LNCAP (cell line): ENCODE data around the gene PER2.

Experiments used
- TF ChIP-seq, protein P1 (sequence below): fragments of 450-650 bp; IDR thresholded peaks from 2 replicates; pipeline ENCODE4 v1.5.1; 2017; ENCODE audit warnings: mild to moderate bottlenecking

Gene PER2

DNA sequence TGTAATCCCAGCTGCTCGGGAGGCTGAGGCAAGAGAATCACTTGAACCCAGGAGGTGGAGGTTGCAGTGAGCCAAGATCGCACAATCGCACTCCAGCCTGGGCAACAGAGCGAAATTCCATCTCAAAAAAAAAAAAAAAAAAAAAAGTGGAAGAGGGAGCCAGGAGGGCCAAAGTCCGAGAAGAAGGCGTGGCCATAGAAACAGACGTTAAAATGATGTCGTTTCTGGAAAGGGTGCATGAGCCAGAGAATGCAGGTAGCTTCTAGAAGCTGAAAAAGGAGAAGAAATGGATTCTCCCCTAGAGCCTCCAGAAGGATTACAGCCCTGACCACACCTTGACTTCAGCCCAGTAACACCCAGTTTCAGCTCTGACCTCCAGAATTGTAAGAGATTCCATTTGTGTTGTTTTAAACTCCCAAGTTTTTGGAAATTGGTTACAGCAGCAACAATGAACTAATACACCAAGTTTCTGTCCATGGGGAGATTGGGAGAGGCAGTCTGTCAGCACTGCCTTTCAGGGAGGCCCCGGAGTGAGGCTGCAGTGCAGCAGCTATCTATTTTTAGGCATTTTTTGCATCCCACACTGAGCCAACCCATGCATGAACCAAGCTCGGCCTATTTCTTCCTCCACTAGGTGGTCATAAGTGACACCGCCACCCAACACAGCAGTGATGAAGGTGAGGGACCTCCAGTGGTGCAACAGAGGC, 17.7 kb upstream of the PER2 start:
- TF ChIP-seq, protein P1, sequence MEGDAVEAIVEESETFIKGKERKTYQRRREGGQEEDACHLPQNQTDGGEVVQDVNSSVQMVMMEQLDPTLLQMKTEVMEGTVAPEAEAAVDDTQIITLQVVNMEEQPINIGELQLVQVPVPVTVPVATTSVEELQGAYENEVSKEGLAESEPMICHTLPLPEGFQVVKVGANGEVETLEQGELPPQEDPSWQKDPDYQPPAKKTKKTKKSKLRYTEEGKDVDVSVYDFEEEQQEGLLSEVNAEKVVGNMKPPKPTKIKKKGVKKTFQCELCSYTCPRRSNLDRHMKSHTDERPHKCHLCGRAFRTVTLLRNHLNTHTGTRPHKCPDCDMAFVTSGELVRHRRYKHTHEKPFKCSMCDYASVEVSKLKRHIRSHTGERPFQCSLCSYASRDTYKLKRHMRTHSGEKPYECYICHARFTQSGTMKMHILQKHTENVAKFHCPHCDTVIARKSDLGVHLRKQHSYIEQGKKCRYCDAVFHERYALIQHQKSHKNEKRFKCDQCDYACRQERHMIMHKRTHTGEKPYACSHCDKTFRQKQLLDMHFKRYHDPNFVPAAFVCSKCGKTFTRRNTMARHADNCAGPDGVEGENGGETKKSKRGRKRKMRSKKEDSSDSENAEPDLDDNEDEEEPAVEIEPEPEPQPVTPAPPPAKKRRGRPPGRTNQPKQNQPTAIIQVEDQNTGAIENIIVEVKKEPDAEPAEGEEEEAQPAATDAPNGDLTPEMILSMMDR: no peak

DNA sequence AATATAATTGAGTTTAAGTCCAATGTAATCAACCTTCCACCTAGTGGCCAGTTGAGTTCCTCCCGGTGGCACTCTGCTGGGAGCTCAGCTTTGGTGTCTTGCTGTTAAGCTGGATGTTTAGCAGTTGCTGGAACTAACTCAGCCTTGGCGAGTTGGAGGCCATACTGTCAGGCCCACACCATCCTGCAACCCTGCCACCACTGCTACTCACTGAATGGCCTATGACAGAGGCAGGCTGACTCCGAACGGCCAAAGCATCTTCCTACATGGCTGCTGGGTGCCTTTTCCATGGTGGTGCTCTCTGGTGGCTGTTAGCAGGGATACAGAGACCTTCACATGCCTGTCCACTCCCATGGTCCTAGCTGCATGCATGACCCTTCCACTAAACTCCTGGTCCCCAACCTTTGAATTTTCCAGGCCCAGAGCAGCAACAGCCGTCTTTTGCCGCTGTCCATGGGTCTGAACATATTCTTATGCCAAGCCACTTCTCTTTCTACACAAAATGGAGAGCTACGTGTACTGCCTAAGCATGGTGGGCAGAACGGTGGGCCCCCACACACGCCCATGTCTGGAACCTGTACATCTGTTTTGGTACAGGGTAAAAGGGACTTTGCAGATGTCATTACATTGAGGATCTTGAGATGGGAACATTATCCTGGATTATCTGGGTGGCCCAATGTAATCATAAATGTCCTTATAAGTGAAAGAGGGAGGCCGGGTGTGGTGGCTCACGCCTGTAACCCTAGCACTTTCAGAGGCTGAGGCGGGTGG, 16.9 kb upstream of the PER2 start:
- TF ChIP-seq, protein P1: peak; percentile 21; the same call in 1 of the 2 replicates

DNA sequence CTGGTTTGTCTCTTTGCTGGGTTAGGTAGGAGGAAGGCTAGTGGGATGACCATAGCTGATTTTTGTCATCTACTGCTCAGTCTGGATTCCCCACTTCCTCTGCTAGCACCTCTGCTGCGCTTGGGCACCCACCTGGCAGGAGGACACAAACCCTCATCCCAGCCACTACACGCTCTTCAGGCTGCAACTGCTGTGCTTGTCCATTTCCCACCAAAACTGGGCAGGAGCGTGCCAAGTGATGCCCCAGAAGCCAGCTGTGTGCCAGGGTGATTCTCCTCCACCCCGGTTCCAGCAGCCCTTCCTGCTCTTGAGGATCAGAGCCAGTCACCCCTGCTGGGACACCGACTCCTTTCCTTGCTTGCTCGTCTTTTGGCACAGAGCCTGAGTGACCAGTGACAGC, 15.7 kb upstream of the PER2 start:
- TF ChIP-seq, protein P1: no peak

DNA sequence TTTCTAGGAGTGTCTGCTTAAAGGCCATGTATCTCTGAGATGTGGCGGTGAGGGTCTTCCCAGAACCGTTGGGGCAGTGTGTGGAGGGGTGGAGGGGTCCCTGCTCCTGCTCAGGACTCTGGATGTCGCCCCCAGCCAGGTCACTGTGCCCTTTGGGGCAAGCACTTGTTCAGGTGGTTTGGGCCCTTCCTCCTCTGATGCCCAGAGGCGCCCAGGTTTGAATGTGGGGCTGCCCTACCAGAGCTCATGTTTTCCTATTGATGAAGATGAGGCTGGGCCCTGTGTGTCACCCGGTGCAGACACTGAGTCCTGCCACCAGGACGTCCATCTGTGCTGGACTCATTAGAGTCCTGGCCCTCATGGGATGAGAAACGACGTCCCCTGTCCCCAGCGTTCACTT, 14.3 kb upstream of the PER2 start:
- TF ChIP-seq, protein P1: no peak

DNA sequence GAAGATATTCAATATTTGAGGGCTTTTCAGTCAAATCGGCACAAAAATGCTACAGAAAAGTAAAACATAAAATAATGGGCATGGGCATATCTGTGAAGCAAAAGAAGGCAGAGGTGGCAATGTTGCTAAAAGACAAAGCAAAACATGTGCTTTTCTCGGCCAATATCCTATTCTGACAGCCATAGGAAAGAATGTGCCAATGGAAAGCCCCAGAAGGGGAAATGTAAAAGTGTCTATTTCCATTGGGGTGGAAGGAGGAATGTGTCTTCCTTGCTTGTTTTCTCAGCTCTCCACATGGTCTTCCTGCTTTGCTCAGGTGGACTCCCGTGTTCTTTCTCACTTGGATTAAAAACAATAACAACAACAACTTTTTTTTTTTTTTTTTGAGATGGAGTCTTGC, 13.7 kb upstream of the PER2 start:
- TF ChIP-seq, protein P1: no peak

DNA sequence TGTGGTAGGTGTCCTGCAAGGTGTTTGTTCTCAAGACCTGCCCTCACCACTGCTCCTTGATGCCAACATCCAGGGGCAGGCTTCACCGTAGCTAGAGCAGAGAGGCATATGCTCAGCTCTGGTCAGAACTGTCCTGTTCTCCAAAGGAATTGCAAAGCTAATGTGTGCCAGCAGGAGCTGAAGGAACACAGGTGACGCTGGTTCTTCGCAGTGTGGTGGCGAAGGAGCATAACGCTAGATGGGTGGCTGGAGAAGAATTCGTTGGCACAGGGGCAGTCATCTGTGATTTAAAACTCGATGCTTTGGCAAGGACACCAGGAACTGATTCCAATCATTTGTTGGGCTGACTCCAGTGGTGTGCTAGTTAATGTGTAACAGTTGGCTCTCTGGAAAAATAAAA, 11.4 kb upstream of the PER2 start:
- TF ChIP-seq, protein P1: no peak

DNA sequence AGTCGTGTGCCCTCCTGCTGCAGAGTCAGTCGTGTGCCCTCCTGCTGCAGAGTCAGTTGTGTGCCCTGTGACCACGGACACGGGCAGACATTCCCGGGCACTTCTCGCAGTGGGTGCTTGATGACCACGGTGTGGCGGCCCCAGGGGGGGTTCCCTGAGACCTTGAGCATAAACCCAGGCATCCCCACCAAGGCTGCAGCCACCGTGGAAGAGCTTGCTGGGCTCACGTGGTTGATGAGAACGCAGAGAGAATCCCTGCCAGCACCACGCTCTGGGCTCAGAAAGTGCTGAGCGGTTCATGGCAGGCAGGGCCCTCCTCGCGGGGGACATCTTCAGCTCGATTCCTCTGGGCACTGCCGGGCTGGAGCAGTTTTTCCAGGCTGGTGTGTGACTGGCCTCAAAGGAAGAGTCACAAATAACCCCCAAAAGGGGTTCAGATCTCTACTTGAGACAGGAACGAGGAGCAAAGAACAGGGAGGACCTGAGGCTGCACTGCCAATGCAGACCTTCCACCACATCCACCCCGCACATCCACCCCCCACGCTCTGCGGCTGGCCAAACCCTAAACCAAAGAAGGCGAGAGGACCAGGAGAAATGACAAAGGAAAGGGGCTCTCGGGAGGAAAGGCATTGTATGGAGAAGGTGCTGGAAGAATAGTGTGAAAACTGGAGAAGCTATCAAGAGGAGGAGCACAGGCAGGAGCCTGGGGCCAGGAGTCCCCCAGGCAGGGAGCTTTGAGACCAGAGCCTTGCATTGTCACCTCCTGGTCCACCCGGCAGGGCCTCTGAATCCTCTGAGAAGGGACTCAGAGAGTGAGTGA, 8.4 kb upstream of the PER2 start:
- TF ChIP-seq, protein P1: no peak
